HepG2 (cell line): ENCODE measurements around the gene CCL24. TPM values are rescaled to one million over a fixed set of nuclear protein-coding genes. Genes with fewer than 3 reads are reported as not detected.

ENCODE experiments used
- ATAC-seq: fragments of 200-7000 bp; cut with Tn5 transposase; 3 replicates; pipeline ENCODE4 v1.9.1; 2020; ENCODE audit warnings: mild to moderate bottlenecking, moderate library complexity
- BruUV-seq: library from RNA; stranded (reverse); fragments of 400-500 nt; replicated peaks from 2 replicates; lab custom pipeline; 2021; lab: Mats Ljungman, UMichigan
- CTCF ChIA-PET: fragments of 300-600 bp; formaldehyde crosslinking; extraction: SDS; loops from one replicate; lab custom pipeline; 2021; ENCODE audit warnings: low total read pairs, inconsistent platforms, low intra/inter-chr PET ratio; lab: Yijun Ruan, JAX
- POLR2A ChIA-PET: fragments of 350-600 bp; sonication (Branson Sonifier 250); formaldehyde crosslinking; loops from one replicate; lab custom pipeline; 2020; ENCODE audit warnings: antibody characterized with exemption, inconsistent platforms; lab: Yijun Ruan, JAX
- DNase-seq: peaks from one replicate; pipeline ENCODE4 v3.0.0-alpha.2; 2015; ENCODE audit warnings: low spot score
- FAIRE-seq: peaks from 3 replicates; lab custom pipeline; 2011; peaks lifted over from hg19 to GRCh38; lab: Jason Lieb, UNC
- H2AFZ ChIP-seq: one replicate; pipeline ENCODE4 v1.6.1; 2011; ENCODE audit warnings: low read length, inconsistent platforms
- H3K27ac ChIP-seq: fragments of 300-600 bp; 3 replicates; pipeline ENCODE4 v1.8.0; 2011; ENCODE audit warnings: mixed run types, mild to moderate bottlenecking, mixed read lengths, low read length, inconsistent platforms; ENCODE audit not compliant: insufficient read depth; ENCODE audit errors: extremely low read length
- H3K27me3 ChIP-seq, 2 experiments: fragments of 200-600 bp in 1 of 2; 2 replicates in 1 of 2; 3 replicates in 1 of 2; pipeline versions ENCODE4 v1.6.0 to v1.8.0; 2011; ENCODE audit warnings: low read length in 2 of 2, mild to moderate bottlenecking in 2 of 2, moderate library complexity in 2 of 2, inconsistent platforms in 1 of 2; ENCODE audit not compliant: insufficient read depth in 2 of 2, control insufficient read depth in 1 of 2
- H3K36me3 ChIP-seq, 2 experiments: fragments of 200-600 bp in 1 of 2; replicated peaks in 1 of 2; 2 replicates in 1 of 2; 3 replicates in 1 of 2; pipeline versions ENCODE4 v1.5.1 to v1.8.0; 2011; ENCODE audit warnings: low read length in 2 of 2, inconsistent platforms in 1 of 2; ENCODE audit not compliant: insufficient read depth in 2 of 2, control insufficient read depth in 1 of 2
- H3K4me1 ChIP-seq: 2 replicates; pipeline ENCODE4 v1.5.1; 2012; ENCODE audit warnings: low read length, inconsistent platforms; ENCODE audit not compliant: insufficient read depth
- H3K4me2 ChIP-seq: 2 replicates; pipeline ENCODE4 v1.6.0; 2011; ENCODE audit warnings: low read depth, low read length, inconsistent platforms
- H3K4me3 ChIP-seq, 3 experiments: fragments of 200-600 bp in 1 of 3; sonication (generic), shearing (Covaris generic) in 1 of 3; replicated peaks in 1 of 3; 2 replicates each; pipeline ENCODE4 v1.5.1; 2011 to 2016; ENCODE audit warnings: low read length in 3 of 3, inconsistent platforms in 2 of 3, low read depth in 2 of 3, mild to moderate bottlenecking in 2 of 3, control low read depth in 1 of 3, mixed read lengths in 1 of 3; ENCODE audit not compliant: insufficient read depth in 1 of 3
- H3K79me2 ChIP-seq: one replicate; pipeline ENCODE4 v1.6.1; 2011; ENCODE audit warnings: low read length, inconsistent platforms; ENCODE audit not compliant: insufficient read depth
- H3K9ac ChIP-seq: 2 replicates; pipeline ENCODE4 v1.6.0; 2011; ENCODE audit warnings: mild to moderate bottlenecking, low read depth, low read length, inconsistent platforms; ENCODE audit not compliant: insufficient read depth
- H3K9me3 ChIP-seq: 2 replicates; pipeline ENCODE4 v1.5.1; 2012; ENCODE audit warnings: mild to moderate bottlenecking, low read length
- H4K20me1 ChIP-seq: 2 replicates; pipeline ENCODE4 v1.6.0; 2011; ENCODE audit warnings: inconsistent platforms, mild to moderate bottlenecking, low read length, moderate library complexity; ENCODE audit not compliant: insufficient read depth
- ADNP ChIP-seq: sonication (generic); formaldehyde crosslinking; IDR thresholded peaks from 2 replicates; pipeline ENCODE4 v1.4.0; 2020; ENCODE audit warnings: missing genetic modification reagents
- BORCS8-MEF2B ChIP-seq: sonication (generic); formaldehyde crosslinking; IDR thresholded peaks from 2 replicates; pipeline ENCODE4 v1.8.0; 2022; ENCODE audit warnings: mild to moderate bottlenecking, missing genetic modification reagents
- FOSL2 ChIP-seq: sonication (generic); formaldehyde crosslinking; IDR thresholded peaks from 2 replicates; pipeline ENCODE4 v1.4.0; 2020; ENCODE audit warnings: missing genetic modification reagents
- FOXA1 ChIP-seq, 2 experiments: fragments of 450-650 bp in 1 of 2; sonication (generic) in 1 of 2; formaldehyde crosslinking in 1 of 2; IDR thresholded peaks; 2 replicates each; pipeline versions ENCODE4 v1.4.0 to v1.6.1; 2016 to 2020; ENCODE audit warnings: missing genetic modification reagents in 1 of 2
- HNRNPL ChIP-seq: fragments of 200-400 bp; formaldehyde crosslinking; IDR thresholded peaks from 2 replicates; pipeline ENCODE4 v1.6.1; 2017; ENCODE audit warnings: mild to moderate bottlenecking, low read depth, low read length
- HNRNPLL ChIP-seq: fragments of 200-400 bp; formaldehyde crosslinking; IDR thresholded peaks from 2 replicates; pipeline ENCODE4 v1.6.1; 2017; ENCODE audit warnings: mild to moderate bottlenecking, low read depth, low read length; ENCODE audit not compliant: poor library complexity, severe bottlenecking
- LCORL ChIP-seq, 2 experiments: fragments of 450-650 bp in 1 of 2; sonication (generic) in 1 of 2; formaldehyde crosslinking in 1 of 2; IDR thresholded peaks; 2 replicates each; pipeline versions ENCODE4 v1.5.0 to v1.6.1; 2017 to 2020; ENCODE audit warnings: antibody characterized with exemption in 1 of 2, missing genetic modification reagents in 1 of 2
- NCOA2 ChIP-seq: sonication (generic); formaldehyde crosslinking; IDR thresholded peaks from 2 replicates; pipeline ENCODE4 v1.8.0; 2022; ENCODE audit warnings: inconsistent platforms
- NFE2 ChIP-seq: sonication (generic); formaldehyde crosslinking; IDR thresholded peaks from 2 replicates; pipeline ENCODE4 v1.4.0; 2020; ENCODE audit warnings: missing genetic modification reagents
- SIN3A ChIP-seq: IDR thresholded peaks from 2 replicates; pipeline ENCODE4 v1.6.1; 2011; ENCODE audit warnings: low read depth, mild to moderate bottlenecking, control low read depth, low read length, borderline replicate concordance
- SYNCRIP ChIP-seq: fragments of 200-400 bp; formaldehyde crosslinking; IDR thresholded peaks from 2 replicates; pipeline ENCODE4 v1.6.1; 2018; ENCODE audit warnings: mild to moderate bottlenecking, low read depth, low read length; ENCODE audit not compliant: insufficient read depth
- ZBTB26 ChIP-seq: IDR thresholded peaks from 2 replicates; pipeline ENCODE4 v1.6.1; 2016; ENCODE audit warnings: missing compliant biosample characterization, missing genetic modification reagents, borderline replicate concordance
- ZSCAN12 ChIP-seq: sonication (generic); formaldehyde crosslinking; IDR thresholded peaks from 2 replicates; pipeline ENCODE4 v1.9.0; 2021; ENCODE audit warnings: mild to moderate bottlenecking, missing genetic modification reagents
- ZSCAN21 ChIP-seq: sonication (generic); formaldehyde crosslinking; IDR thresholded peaks from 2 replicates; pipeline ENCODE4 v1.8.0; 2022; ENCODE audit warnings: mild to moderate bottlenecking, missing genetic modification reagents, moderate library complexity, borderline replicate concordance
- WGBS: methylation state at CpG from one replicate; pipeline ENCODE4 v1.1.6; 2017; ENCODE audit warnings: low lambda C conversion rate; 5-methylcytosine and 5-hydroxymethylcytosine counted together
- in situ Hi-C: cut with HindIII; loops from 2 replicates; pipeline ENCODE4 v1.10.0; 2017; ENCODE audit warnings: low pct_unique_long_range_greater_than_20kb; ENCODE audit not compliant: extremely low pct_ligation_motif_present
- intact Hi-C: fragments of 100-400 bp; cut with micrococcal nuclease; formaldehyde crosslinking; loops from one replicate; pipeline ENCODE4 v1.10.0; 2022; ENCODE audit not compliant: unreplicated experiment
- polyA plus RNA-seq, 8 experiments: library from polyadenylated mRNA; depleted of rRNA in 3 of 8; stranded (reverse) in 7 of 8; unstranded in 1 of 8; fragments of >200 nt; fragmentation: Illumina TruSeq in 4 of 8; extraction: Trizol in 4 of 8; gene quantifications; 2 replicates each; pipeline versions ENCODE4 v1.2.1 to v1.2.3, GENCODE V29; 2011 to 2016; ENCODE audit warnings: low read depth in 4 of 8, missing spikeins in 1 of 8, mixed read lengths in 1 of 8; ENCODE audit not compliant: insufficient read depth in 1 of 8
- total RNA-seq, 5 experiments: library from RNA; depleted of rRNA; stranded (reverse); fragments of >200 nt; fragmentation: Illumina TruSeq; extraction: Trizol; gene quantifications; 2 replicates each; pipeline ENCODE4 v1.2.3, GENCODE V29; 2016; ENCODE audit warnings: low read depth in 1 of 5
- TF ChIP-seq, protein P1 (sequence below): sonication (generic); formaldehyde crosslinking; IDR thresholded peaks from 2 replicates; pipeline ENCODE4 v1.4.0; 2020; ENCODE audit warnings: missing genetic modification reagents
- TF ChIP-seq, protein P2 (sequence below): sonication (generic); formaldehyde crosslinking; IDR thresholded peaks from 2 replicates; pipeline ENCODE4 v1.8.1; 2023; ENCODE audit warnings: mild to moderate bottlenecking, missing genetic modification reagents, borderline replicate concordance

The CCL24 gene
- total and polyA plus RNA-seq, 2 of the 13 experiments (the other 11 are each of a cell fraction or from before 2014, with no cell fraction given): not detected

DNA sequence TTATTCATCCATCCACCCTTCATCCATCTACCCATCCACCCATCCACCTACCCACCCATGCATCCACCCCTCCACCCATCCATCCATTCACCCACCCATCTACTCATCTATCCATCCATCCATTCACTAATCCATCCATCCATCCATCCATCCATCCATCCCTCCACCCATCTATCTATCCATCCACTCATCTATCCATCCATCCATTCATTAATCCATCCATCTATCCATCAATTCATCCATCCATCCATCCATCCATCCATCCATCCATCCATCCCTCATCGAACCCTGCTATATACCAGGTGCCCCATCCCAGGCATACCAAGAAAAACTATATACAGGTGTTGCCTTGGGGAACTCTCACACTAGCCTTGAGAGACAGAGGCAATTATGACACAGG is 7.1 kb upstream of the CCL24 start:
- Histone ChIP-seq H3K9me3 (no peaks in the 10 kb centered on the region), H3K27me3 (peaks cover 1 to 9% of the 10 kb centered on the region in 2 experiments; a peak in 2 of 5 replicates), H3K4me3 (no peak overlapping the region), H3K36me3 (no peaks in the 10 kb centered on the region), H3K4me2 (no peak overlapping the region), H2AFZ (no peak overlapping the region), H3K9ac (no peak overlapping the region), H3K4me1 (peaks cover 18% of the 10 kb centered on the region), H4K20me1 (no peaks in the 10 kb centered on the region), H3K27ac (no peak overlapping the region), H3K79me2 (no peaks in the 10 kb centered on the region)
- 13% methylated on average over 1 of the region's 1 CpG for WGBS
- CTCF ChIA-PET: no interaction called here
- BruUV-seq: no TSS peak
- POLR2A ChIA-PET: no interaction called here
- DNase-seq: no peak
- no peak for FAIRE-seq
- TF ChIP-seq FOXA1 (IDR thresholded peaks at IDR 0.05): 0 out of 2 replicates have a peak, but pooled peaks have one; percentile 11
- no peak for TF ChIP-seq FOXA1 (CRISPR knock-in tag; IDR thresholded peaks at IDR 0.05)
- no peak for TF ChIP-seq FOSL2 (CRISPR knock-in tag)
- in situ Hi-C loops (no loop called here), intact Hi-C loops (no loop called here)
- ATAC-seq: no peak

DNA sequence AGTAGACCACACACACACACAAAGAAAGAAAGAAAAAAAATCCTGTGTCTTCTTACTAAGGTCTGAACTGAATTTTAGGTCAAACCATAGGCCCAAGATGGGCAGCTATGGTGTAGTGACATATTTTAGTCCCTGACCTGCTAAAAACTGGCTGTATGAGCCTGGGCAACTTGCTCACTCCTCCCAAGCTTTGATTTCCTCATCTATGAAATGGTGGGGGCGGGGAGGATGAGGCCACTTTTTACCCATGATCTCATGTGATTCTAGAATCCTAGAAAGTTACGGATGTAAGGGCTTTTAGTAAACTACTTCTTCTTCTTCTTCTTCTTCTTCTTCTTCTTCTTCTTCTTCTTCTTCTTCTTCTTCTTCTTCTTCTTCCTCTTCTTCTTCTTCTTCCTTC is 6.1 kb upstream of the CCL24 start:
- intact Hi-C loops (no loop called here), in situ Hi-C loops (no loop called here)
- no peaks in the 10 kb centered on the region for H3K9me3 ChIP-seq
- H3K4me3 ChIP-seq: no peak overlapping the region
- H3K4me1 ChIP-seq: peaks cover 18% of the 10 kb centered on the region
- no peak for ATAC-seq
- H3K9ac ChIP-seq: no peak overlapping the region
- H3K79me2 ChIP-seq: no peaks in the 10 kb centered on the region
- H3K4me2 ChIP-seq: no peak overlapping the region
- BruUV-seq: no TSS peak
- H3K27me3 ChIP-seq: peaks cover 1 to 13% of the 10 kb centered on the region in 2 experiments; a peak in 3 of 5 replicates
- POLR2A ChIA-PET: no interaction called here
- DNase-seq: no peak
- no peak overlapping the region for H2AFZ ChIP-seq
- no peaks in the 10 kb centered on the region for H3K36me3 ChIP-seq
- CTCF ChIA-PET: no interaction called here
- 28% methylated on average over 2 of the region's 2 CpGs for WGBS
- FAIRE-seq: no peak
- H4K20me1 ChIP-seq: no peaks in the 10 kb centered on the region
- H3K27ac ChIP-seq: no peak overlapping the region
- TF ChIP-seq BORCS8-MEF2B (CRISPR knock-in tag): no peak
- TF ChIP-seq ZSCAN12 (CRISPR knock-in tag): no peak
- no peak for TF ChIP-seq SYNCRIP
- no peak for TF ChIP-seq ZBTB26 (CRISPR knock-in tag)
- no peak for TF ChIP-seq ADNP (CRISPR knock-in tag)
- TF ChIP-seq ZSCAN21: no peak
- TF ChIP-seq, protein P1, sequence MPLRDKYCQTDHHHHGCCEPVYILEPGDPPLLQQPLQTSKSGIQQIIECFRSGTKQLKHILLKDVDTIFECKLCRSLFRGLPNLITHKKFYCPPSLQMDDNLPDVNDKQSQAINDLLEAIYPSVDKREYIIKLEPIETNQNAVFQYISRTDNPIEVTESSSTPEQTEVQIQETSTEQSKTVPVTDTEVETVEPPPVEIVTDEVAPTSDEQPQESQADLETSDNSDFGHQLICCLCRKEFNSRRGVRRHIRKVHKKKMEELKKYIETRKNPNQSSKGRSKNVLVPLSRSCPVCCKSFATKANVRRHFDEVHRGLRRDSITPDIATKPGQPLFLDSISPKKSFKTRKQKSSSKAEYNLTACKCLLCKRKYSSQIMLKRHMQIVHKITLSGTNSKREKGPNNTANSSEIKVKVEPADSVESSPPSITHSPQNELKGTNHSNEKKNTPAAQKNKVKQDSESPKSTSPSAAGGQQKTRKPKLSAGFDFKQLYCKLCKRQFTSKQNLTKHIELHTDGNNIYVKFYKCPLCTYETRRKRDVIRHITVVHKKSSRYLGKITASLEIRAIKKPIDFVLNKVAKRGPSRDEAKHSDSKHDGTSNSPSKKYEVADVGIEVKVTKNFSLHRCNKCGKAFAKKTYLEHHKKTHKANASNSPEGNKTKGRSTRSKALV: no peak
- TF ChIP-seq NFE2 (CRISPR knock-in tag): no peak
- TF ChIP-seq, protein P2, sequence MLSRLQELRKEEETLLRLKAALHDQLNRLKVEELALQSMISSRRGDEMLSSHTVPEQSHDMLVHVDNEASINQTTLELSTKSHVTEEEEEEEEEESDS: no peak
- no peak for TF ChIP-seq HNRNPL
- no peak for TF ChIP-seq NCOA2
- TF ChIP-seq LCORL (IDR thresholded peaks at IDR 0.05): no peak
- no peak for TF ChIP-seq LCORL (CRISPR knock-in tag; IDR thresholded peaks at IDR 0.05)
- no peak for TF ChIP-seq SIN3A
- no peak for TF ChIP-seq HNRNPLL
